ENCODE results near the gene ACLY. TPM values are rescaled to one million over a fixed set of nuclear protein-coding genes. Genes with fewer than 3 reads are reported as not detected.

The ACLY gene
- total RNA-seq, 2 experiments from 2014 or later, result 102 to 222 TPM

DNA sequence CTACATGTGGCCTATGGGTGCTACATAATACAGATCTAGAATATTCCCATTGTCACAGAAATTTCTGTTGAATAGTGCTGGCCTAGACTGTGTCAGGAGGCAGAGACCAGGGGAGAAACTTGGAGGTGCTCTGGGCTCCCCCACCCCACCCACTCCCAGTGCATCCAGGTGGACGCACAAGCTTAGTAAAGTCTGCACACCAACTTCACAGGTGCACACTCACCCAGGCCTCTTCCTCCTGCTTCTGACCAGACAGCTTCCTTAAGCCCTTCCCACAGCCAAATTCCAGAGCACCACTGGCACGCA lies 40.2 kb upstream of the ACLY start:
- peaks cover 17% of the 10 kb centered on the region for H3K4me1 ChIP-seq (ENCODE audit: insufficient read depth, low read length, poor library complexity, severe bottlenecking)
- H3K27ac ChIP-seq (ENCODE audit: low read depth, low read length, poor library complexity, severe bottlenecking), result no peak overlapping the region
- H3K9me2 ChIP-seq (ENCODE audit: insufficient read depth, low read length), result no peaks in the 10 kb centered on the region
- no peak for DNase-seq (ENCODE audit: low spot score)
- intact Hi-C loops (cut with micrococcal nuclease; ENCODE audit: unreplicated experiment), result loop anchor here (1.0 kb wide), 2 partner anchors 158 to 221 kb away; no protein-coding TSS in a partner anchor
- ChIA-PET POLR2A (interaction anchor here (0.8 to 1.3 kb wide), 2 partner anchors 10 to 162 kb away, joined by 3 read pairs; partner anchors contain the start of gene KAT2A), CTCF (ENCODE audit: unreplicated experiment) (interaction anchor here (1.0 kb wide), 1 partner anchor 157 kb away, joined by 4 read pairs; no protein-coding TSS in a partner anchor)
- no TSS peak for BruUV-seq (replicated peaks)
- no peak overlapping the region for H2AFZ ChIP-seq (ENCODE audit: low read length)
- no peaks in the 10 kb centered on the region for H3K9me3 ChIP-seq (ENCODE audit: low read length)
- H3K4me2 ChIP-seq (ENCODE audit: low read length), result no peak overlapping the region
- H3K36me3 ChIP-seq (ENCODE audit: insufficient read depth, low read length), result no peaks in the 10 kb centered on the region
- H3K79me2 ChIP-seq (ENCODE audit: insufficient read depth, low read depth, low read length), result no peaks in the 10 kb centered on the region
- no peak overlapping the region for H3K4me3 ChIP-seq (ENCODE audit: low read depth, low read length, poor library complexity, severe bottlenecking)
- TF ChIP-seq, protein P1, sequence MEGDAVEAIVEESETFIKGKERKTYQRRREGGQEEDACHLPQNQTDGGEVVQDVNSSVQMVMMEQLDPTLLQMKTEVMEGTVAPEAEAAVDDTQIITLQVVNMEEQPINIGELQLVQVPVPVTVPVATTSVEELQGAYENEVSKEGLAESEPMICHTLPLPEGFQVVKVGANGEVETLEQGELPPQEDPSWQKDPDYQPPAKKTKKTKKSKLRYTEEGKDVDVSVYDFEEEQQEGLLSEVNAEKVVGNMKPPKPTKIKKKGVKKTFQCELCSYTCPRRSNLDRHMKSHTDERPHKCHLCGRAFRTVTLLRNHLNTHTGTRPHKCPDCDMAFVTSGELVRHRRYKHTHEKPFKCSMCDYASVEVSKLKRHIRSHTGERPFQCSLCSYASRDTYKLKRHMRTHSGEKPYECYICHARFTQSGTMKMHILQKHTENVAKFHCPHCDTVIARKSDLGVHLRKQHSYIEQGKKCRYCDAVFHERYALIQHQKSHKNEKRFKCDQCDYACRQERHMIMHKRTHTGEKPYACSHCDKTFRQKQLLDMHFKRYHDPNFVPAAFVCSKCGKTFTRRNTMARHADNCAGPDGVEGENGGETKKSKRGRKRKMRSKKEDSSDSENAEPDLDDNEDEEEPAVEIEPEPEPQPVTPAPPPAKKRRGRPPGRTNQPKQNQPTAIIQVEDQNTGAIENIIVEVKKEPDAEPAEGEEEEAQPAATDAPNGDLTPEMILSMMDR (conservative IDR thresholded peaks at IDR 0.05; ENCODE audit: low read length), result no peak
- TF ChIP-seq EZH2phosphoT487 (IDR thresholded peaks at IDR 0.05; ENCODE audit: borderline replicate concordance, low read depth, low read length), result no peak
- H4K20me1 ChIP-seq (ENCODE audit: insufficient read depth, low read length), result no peaks in the 10 kb centered on the region

DNA sequence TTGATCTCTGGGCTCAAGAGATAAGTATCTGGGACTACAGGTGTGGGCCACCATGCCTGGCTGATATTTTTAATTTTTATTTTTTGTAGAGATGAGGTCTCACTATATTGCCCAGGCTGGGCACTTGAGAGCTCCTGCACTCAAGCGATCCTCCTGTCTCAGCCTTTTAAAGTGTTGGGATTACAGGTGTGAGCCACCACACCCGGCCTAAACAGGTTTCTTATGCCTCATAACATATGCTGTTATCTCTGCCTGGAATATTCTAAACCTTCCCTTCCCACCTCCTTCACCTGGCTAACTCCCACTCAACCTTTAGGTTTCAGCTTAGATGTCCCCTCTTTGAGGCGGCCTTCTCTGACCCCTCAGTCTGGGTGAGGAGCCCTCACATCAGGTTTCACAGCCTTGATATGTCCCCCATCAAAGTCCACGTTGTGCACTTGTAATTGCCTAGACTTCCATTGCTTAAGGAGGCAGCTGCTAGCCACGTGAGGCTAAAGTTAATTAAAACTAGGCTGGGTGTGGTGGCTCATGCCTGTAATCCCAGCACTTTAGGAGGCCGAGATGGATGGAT lies 39.2 kb upstream of the ACLY start:
- Histone ChIP-seq H3K27ac (ENCODE audit: low read depth, low read length, poor library complexity, severe bottlenecking) (no peak overlapping the region), H4K20me1 (ENCODE audit: insufficient read depth, low read length) (no peaks in the 10 kb centered on the region), H2AFZ (ENCODE audit: low read length) (no peak overlapping the region), H3K9me3 (ENCODE audit: low read length) (no peaks in the 10 kb centered on the region), H3K4me1 (ENCODE audit: insufficient read depth, low read length, poor library complexity, severe bottlenecking) (peaks cover 15% of the 10 kb centered on the region), H3K4me3 (ENCODE audit: low read depth, low read length, poor library complexity, severe bottlenecking) (no peak overlapping the region), H3K4me2 (ENCODE audit: low read length) (no peak overlapping the region), H3K36me3 (ENCODE audit: insufficient read depth, low read length) (no peaks in the 10 kb centered on the region), H3K79me2 (ENCODE audit: insufficient read depth, low read depth, low read length) (no peaks in the 10 kb centered on the region), H3K9me2 (ENCODE audit: insufficient read depth, low read length) (no peaks in the 10 kb centered on the region)
- no peak for DNase-seq (ENCODE audit: low spot score)
- ChIA-PET POLR2A (no interaction called here), CTCF (ENCODE audit: unreplicated experiment) (interaction anchor here (0.9 kb wide), 1 partner anchor 124 kb away, joined by 3 read pairs; no protein-coding TSS in a partner anchor)
- BruUV-seq (replicated peaks), result no TSS peak
- TF ChIP-seq EZH2phosphoT487 (IDR thresholded peaks at IDR 0.05; ENCODE audit: borderline replicate concordance, low read depth, low read length), result no peak
- TF ChIP-seq, protein P1 (conservative IDR thresholded peaks at IDR 0.05; ENCODE audit: low read length), result no peak
- intact Hi-C loops (cut with micrococcal nuclease; ENCODE audit: unreplicated experiment), result no loop called here

DNA sequence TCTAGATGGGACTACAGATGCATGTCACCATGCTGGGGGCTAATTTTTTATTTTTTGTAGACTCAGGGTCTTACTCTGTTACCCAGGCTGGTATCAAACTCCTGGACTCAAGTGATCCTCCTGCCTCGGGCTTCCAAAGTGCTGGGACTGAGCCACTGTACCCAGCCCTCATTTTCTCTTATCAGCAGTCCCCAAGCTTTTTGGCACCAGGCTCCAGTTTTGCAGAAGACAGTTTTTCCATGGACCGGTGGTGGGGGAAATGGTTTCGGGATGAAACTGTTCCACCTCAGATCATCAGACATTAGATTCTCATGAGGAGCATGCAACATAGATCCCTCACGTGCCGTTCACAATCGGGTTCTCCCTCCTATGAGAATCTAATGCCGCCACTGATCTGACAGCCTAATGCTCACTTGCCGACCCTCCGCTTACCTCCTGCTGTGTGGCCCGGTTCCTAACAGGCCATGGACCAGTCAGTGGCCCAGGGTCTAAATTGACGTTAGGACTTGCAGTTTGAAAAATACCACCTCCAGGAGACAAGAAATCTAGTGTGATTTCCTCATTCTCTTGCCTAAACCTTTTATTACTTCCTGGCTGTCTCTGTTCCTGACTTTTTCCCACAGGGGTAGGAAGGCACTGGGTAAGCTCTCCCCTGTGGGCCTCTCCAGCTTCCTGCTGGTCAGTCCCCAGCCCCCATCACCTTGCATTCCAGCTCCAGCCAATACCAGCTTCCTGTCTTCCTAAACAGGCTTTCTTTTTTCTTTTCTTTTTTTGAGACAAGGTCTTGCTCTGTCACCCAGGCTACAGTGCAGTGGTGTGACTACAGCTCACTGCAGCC lies 38.5 kb upstream of the ACLY start:
- Histone ChIP-seq H3K4me2 (ENCODE audit: low read length) (no peak overlapping the region), H3K9me3 (ENCODE audit: low read length) (no peaks in the 10 kb centered on the region), H3K36me3 (ENCODE audit: insufficient read depth, low read length) (no peaks in the 10 kb centered on the region), H3K4me1 (ENCODE audit: insufficient read depth, low read length, poor library complexity, severe bottlenecking) (peaks cover 8% of the 10 kb centered on the region), H3K4me3 (ENCODE audit: low read depth, low read length, poor library complexity, severe bottlenecking) (no peak overlapping the region), H4K20me1 (ENCODE audit: insufficient read depth, low read length) (no peaks in the 10 kb centered on the region), H2AFZ (ENCODE audit: low read length) (no peak overlapping the region), H3K9me2 (ENCODE audit: insufficient read depth, low read length) (no peaks in the 10 kb centered on the region), H3K27ac (ENCODE audit: low read depth, low read length, poor library complexity, severe bottlenecking) (no peak overlapping the region), H3K79me2 (ENCODE audit: insufficient read depth, low read depth, low read length) (no peaks in the 10 kb centered on the region)
- no TSS peak for BruUV-seq (replicated peaks)
- ChIA-PET POLR2A (no interaction called here), CTCF (ENCODE audit: unreplicated experiment) (interaction anchor here (0.5 to 0.9 kb wide), 2 partner anchors 123 to 147 kb away, joined by 3 read pairs; no protein-coding TSS in a partner anchor)
- intact Hi-C loops (cut with micrococcal nuclease; ENCODE audit: unreplicated experiment), result no loop called here
- TF ChIP-seq EZH2phosphoT487 (IDR thresholded peaks at IDR 0.05; ENCODE audit: borderline replicate concordance, low read depth, low read length), result no peak
- TF ChIP-seq, protein P1 (conservative IDR thresholded peaks at IDR 0.05; ENCODE audit: low read length), result no peak
- DNase-seq (ENCODE audit: low spot score), result no peak
